ENCODE data around the gene MED6. TPM values are rescaled to one million over a fixed set of nuclear protein-coding genes. Genes with fewer than 3 reads are reported as not detected.
A peak's percentile ranks its signal among the peaks of the same experiment; 100 is the strongest.

Gene MED6, protein sequence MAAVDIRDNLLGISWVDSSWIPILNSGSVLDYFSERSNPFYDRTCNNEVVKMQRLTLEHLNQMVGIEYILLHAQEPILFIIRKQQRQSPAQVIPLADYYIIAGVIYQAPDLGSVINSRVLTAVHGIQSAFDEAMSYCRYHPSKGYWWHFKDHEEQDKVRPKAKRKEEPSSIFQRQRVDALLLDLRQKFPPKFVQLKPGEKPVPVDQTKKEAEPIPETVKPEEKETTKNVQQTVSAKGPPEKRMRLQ
- 18.6 TPM for total RNA-seq
- long read RNA-seq, transcript MED6-201 (8 exons, 1,995 nt), result major isoform, 10 of 12 reads
- long read RNA-seq, partial matches to known transcripts, result 0 of 12 reads
- long read RNA-seq, other reads (novel, unspliced or antisense), result 2 of 12 reads

DNA sequence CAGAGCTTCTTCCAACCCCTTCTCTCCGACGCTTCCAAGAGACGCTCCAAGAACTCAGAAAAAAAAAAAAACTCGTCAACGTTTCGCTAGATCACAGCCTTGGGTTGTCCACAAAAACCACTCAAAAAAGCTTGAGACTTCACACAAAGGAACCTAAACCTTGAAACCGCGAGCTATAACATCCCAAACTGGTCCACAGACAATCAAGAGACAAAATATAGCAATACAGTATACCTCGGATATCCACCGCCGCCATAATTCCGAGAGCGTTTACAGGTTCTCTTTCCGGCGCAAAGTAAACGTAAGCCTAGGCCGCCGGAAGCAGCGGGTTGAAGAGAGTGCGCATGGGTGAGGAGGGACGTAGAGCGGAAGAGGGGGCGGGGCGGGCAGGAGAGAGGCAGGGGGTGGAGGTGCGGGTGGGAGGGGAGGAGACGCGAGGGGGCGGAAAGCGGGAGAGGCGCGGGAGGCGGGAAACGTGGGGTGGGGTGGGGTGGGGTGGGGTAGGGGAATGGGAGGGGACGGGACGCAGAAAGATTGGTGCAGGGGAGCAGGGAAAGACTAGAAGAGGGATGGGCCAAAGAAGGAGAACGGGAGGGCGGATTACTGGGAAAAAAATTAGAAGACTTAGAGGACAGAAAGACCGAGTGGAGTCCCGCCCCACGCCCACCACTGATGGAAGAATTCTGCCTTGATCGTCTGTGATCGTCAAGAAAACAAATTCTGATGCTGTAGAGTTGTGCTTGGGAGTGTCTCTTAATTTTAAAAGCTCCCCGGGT, at the start of gene MED6:
TSS of gene MED6 (minus strand) at position 274 of the 776 bp plus-strand sequence. CDS start at position 256, 18 bp downstream.
- ATAC-seq (peak; percentile 100), DNase-seq (peak; percentile 95)
- intact Hi-C loops (cut with micrococcal nuclease), result no loop called here

DNA sequence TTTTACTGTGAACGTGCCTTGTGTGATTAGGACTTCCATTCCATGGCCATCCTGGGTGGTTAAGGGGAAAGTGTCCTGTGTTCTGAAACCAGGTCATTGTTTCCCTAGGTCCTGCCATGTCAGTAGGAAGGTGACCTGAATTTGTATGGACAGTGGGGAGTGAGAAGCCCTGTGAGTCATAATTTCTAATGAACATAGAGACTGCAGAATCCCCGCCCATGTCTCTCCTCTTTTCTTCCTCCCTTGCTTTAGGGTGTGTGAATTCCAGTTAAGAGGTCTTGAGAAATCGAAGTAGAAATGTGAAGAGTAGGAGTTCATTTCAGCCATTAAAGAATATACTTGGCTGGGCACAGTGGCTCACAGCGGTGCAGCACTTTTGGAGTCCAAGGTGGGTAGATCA, 49.3 kb upstream of the MED6 start:
- intact Hi-C loops (cut with micrococcal nuclease), result no loop called here
- ATAC-seq (no peak), DNase-seq (no peak)

DNA sequence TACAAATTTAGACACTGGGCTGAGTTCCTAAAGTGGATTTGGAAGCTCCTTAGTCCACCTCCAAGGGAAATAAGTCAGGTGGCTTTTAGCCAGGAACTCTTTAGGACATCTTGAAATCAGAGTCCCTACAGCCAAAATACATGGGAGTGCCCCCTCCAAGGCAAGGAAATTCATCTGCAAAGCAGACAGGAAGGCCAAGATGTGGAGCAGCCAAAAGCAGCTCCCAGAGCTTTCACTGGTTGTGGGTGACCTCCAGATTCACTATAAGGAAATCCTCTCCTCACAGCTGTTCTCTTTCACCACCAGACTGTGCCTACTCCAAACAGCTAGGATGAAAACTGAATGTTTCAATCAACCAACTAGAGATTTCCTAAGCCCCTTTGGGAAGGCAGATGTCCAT, 47.9 kb upstream of the MED6 start:
- intact Hi-C loops (cut with micrococcal nuclease), result no loop called here
- DNase-seq, result no peak
- peak; percentile 93 for ATAC-seq

DNA sequence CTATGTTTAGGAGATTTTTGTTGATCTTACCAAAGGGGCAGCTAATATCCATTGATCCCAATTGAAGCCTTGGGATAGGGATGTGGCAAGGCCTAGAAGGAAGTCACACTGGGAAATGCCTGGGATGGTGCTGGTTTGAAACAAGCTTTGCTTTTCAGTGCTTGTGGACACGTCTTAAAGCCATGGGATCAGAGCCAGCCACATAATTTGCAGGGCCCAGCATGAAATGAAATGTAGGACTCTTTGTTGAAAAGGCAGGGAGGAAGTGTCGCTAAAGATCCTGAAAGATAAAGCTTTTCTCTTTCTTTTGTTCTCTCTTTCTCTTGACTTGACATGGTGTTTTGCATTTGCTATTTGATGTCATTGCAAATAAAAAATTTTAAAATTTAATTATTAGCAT, 46.2 kb upstream of the MED6 start:
- ATAC-seq, result no peak
- DNase-seq, result no peak
- intact Hi-C loops (cut with micrococcal nuclease), result no loop called here

DNA sequence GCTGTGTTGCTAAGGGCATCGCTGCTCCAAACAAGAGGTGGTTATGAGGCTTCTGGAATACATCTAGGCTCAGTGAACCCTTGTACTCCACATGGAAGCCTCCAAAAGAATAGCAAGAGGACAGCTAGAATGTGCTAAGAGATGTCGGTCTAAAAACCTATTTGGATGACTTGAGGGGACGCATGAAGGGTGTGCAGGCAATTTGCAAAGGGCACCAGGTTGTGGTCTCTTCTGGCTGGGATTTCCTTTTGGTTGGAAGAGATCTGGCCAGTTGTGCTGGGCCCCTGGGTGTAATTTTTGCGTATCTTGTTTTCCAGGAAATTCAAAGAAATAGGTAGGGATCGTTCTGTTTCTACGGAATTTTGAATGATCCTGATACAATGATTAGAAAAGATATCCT, 45.4 kb upstream of the MED6 start:
- ATAC-seq (no peak), DNase-seq (no peak)
- intact Hi-C loops (cut with micrococcal nuclease), result no loop called here

DNA sequence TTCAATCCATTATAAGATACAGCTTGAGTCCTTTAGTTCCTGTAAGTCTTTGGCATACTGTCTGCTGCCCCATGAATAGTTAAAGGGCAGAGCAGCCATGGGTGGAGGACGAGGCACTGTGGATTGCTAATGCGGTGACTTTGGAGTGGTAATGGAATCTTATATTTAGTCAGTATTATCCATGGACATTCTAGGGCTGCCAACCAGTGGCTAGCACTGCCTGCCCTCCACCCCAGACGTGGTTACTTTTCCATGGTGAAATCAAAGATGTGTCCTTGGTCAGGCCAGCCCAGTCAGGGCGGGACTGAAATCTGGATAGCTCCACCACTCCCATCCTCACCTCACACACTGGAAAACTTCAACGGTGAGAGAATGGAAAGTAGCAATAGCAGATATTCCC, 43.5 kb upstream of the MED6 start:
- intact Hi-C loops (cut with micrococcal nuclease), result no loop called here
- no peak for DNase-seq
- ATAC-seq, result no peak

DNA sequence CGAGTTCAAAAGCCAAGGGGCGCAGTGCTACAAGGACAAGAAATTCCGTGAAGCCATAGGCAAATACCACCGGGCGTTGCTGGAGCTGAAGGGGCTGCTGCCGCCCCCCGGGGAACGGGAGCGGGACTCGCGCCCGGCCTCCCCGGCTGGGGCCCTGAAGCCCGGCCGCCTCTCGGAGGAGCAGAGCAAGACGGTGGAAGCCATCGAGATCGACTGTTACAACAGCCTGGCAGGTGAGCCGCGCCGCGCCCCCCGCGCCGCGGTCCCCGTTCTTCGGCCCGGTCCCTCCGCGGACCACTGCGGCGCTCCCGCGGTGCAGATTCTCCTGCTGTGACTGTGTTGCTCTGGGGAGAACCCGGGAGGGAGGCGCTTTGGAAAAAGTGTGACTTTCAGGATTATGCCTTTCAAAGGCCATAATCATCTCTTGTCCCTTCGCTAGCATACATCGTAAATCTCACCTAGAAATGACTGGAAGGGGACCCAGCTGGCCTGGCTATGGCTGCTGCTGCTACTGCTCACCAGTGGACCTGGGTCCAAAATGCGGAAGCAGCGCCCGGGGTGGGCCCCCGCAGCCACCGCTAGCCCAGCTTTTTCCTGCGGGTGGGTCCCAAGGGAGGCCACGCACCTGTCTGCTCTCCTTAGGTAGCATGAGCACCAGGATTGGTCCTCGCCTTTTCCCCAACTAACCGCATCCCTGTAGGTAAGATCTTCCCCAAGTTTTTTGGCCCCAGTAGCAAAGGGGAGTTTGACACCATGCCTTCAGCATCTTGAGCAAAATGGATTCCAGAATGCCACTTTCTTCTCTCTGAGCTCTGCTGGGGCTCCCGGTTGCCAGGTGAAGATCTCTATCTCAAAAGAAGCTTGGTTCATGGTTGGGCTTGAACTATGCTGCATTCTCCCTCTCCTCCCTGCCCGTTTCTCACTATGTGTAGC, 42.1 kb upstream of the MED6 start:
- DNase-seq (peak; percentile 30), ATAC-seq (peak; percentile 23)

DNA sequence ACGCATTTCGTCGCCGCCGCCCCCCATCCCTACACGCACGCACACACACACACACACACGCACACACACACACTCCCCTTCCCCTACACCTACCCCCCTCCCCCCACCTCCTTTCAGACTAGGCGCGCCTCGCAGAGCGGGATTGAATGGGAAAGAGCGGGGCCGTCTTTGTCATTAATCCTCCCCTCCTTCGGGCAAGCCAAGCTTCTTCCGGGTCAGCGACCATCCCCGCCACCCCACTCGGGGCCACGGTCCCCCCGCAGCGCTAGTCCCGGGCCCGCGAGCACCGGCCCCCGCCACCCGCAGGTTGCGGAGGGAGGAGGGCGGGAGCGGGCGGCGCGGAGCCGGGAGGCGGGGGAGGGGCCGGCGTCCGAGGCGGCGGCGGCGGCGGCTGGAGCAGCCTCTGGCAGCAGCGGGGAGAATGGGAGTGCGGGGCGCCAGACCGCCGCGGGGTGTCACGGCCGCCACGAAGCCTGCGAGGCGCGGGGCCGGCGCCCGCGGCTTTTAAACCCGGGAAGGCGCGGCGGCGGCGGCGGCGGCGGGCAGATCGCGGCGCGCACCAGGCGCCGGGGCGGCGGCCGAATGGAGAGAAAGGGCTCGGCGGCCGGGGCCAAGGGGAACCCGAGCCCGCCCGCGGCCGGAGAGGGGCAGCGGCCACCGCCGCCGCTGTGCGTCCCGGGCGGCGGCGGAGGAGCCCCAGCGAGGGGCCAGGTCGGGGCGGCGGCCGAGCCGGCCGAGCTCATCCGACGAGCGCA, 41.3 kb upstream of the MED6 start, which contains the start of gene TTC9:
TSS of gene TTC9 (plus strand) at position 369 of the 755 bp plus-strand sequence. CDS start at position 583, 214 bp downstream.
- intact Hi-C loops (cut with micrococcal nuclease), result no loop called here
- ATAC-seq, result peak; percentile 87
- DNase-seq, result peak; percentile 55

More for the DNA sequence above, 42.1 kb upstream of the MED6 start:
- intact Hi-C loops (cut with micrococcal nuclease), result no loop called here

DNA sequence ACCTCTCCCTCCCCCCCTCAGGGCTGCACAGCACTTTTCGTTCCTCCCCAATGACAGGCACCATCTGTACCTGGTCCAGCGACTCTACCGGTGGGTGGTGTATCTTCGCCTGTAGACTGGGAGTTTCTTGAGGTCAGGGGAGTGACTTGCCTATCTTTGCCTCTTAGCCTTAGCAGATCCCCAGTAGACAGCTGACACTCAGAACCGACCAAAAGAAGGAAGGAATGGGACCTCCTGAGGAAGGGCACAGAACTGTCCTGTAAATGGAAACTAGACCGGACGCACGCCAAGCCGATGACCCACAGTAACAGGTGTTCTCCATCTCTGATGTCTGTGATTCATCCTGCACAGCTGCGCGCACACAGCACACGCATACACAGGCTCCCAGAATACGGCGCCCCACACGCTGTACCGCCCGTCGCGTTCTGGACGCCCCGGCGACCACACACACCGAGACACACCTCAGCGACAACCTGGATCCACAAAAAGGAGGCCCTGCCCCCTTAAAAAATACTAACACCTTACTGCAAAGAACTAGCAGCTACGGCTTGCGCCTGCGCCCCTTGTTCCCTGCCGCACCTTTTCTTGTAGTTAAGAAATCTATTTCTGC, 40.6 kb upstream of the MED6 start:
- peak; percentile 76 for ATAC-seq

DNA sequence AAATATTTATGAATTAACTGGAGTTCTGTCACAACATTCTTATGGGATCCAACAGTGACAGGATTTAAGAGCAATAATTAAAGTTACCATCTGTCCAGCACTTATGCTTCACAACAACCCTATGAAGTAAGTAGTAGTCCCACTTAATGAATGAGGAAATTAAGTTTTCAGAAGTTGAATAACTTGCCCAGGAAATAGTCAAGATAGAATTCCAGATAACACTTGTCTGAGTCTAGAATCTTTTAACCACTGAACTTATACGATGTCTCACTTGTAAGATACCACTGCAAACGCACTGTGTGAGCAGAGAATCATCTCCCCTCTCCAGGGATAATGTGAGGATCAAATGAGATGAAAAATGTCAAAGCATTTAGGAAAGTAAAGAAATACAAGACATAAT, 38.0 kb upstream of the MED6 start:
- intact Hi-C loops (cut with micrococcal nuclease), result no loop called here
- ATAC-seq (no peak), DNase-seq (no peak)

More for the DNA sequence above, 40.6 kb upstream of the MED6 start:
- no peak for DNase-seq
- intact Hi-C loops (cut with micrococcal nuclease), result no loop called here

DNA sequence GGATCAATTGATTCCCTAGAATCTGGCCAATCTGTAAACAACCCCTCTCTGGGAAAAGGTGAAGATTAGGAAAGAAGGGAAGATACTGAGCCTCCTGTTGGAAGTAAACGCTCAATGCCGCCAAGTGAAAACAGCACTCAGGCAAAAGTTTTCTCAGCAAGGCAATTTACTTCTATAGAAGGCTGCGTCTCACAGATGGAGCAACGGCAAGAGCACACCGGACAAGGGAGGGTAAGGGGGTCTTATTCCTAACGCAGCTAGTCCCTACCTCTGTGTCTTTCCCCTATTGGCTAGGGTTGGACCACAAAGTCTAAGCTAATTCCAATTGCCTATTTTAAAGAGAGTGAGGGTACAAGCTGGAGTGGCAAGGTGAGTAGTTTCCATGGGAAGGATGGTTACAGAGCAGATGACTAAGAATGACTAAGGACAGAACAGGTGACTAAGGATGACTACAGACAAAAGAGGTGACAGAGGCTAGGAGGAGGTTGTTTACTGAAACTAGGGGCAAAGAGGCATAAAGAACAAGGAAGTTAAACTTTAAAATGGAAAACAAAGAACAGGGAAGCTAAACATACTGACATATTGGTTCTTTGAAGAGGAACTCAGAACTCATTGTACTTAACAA, 35.6 kb upstream of the MED6 start:
- no peak for DNase-seq
- ATAC-seq, result no peak
- intact Hi-C loops (cut with micrococcal nuclease), result no loop called here

DNA sequence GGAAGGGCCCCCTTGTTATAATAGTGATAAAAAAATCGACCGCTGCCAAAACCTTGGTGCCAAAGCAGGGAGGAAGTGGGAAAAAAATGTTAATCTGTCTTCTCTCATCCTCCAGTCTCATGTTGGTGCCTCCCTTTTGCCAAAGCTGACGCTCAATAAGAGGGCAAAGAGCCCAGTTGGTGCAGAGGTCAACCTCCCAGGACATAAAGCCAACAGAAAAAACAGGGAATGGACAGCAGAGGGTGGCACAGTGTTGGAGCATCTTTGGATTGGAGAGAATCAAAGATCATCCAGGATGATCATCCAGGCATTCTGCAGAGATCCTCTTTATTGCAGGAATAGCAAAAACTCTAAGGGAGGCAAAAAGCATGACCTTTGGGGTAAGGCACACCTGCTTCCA, 31.5 kb upstream of the MED6 start:
- intact Hi-C loops (cut with micrococcal nuclease), result no loop called here
- ATAC-seq (no peak), DNase-seq (no peak)

DNA sequence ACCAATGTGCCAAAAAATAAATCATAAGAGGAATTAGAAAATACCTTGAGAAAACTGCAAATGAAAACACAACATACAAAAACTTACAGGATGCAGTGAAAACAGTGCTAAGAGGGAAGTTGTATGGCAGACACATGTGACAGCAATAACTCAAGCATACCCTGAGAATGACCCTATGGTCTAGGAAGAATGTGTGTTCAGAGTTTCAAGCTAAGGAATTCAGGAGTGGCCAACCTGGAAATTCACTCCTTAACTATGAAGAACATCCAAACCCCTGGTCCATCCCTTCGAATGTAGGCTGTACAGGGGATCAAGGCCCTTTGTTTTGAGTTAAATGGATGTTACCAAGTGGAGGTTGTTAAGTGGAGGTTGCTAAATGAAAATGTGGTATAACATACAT, 24.5 kb upstream of the MED6 start:
- ATAC-seq, result no peak
- intact Hi-C loops (cut with micrococcal nuclease), result loop anchor here (5.0 kb wide), 1 partner anchor 87 kb away; no protein-coding TSS in a partner anchor

DNA sequence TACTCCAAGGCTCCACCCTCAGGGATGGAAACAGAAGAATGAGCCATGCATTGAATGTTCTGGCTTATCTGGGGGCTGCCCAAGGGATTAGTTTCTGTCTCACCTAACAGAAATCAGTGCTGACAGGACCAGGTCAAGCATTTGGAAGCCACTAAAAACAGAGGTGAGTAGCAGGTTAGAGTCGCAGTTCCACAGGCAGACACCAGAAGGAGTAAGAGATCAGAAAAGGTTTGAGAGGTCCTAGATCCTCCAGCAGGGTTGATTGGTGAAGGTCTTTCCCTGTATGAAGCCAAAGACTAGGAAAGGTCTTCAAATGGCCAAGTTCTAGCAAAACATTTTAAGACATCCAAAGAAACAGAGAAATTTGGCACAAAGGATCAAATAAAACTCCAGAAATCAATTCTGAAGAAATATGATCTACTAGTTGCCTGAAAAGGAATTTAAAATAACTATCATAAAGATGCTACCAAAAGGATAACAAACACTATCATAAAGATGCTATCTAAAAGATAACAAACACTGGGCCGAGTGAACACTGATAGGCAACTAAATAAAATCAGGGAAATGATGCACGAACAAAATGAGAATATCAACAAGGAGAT, 21.8 kb upstream of the MED6 start:
- DNase-seq, result no peak
- ATAC-seq, result peak; percentile 66
- intact Hi-C loops (cut with micrococcal nuclease), result loop anchor here (5.0 kb wide), 1 partner anchor 90 kb away; no protein-coding TSS in a partner anchor

More for the DNA sequence above, 24.5 kb upstream of the MED6 start:
- DNase-seq, result no peak

DNA sequence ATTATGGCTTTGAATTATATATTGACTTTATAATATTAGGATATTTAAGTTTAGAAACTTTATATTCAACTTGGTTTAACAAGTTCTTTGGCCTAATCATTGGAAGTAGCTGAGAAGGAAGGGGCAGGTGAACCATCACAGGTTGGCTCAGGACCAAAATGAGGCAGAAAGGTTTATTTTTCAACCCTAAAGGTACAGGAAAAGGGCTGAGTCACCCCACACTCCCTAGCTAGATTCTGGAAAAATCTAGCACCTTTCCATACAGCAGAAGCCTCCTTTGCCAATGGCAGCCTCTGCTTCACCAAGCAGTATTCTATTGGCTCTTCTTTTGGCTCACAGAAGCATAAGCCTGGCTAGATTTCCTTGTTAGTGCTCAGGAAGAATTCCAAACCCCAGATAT, 19.3 kb upstream of the MED6 start:
- no peak for DNase-seq
- ATAC-seq, result no peak
- intact Hi-C loops (cut with micrococcal nuclease), result loop anchor here (5.0 kb wide), 1 partner anchor 93 kb away; no protein-coding TSS in a partner anchor

DNA sequence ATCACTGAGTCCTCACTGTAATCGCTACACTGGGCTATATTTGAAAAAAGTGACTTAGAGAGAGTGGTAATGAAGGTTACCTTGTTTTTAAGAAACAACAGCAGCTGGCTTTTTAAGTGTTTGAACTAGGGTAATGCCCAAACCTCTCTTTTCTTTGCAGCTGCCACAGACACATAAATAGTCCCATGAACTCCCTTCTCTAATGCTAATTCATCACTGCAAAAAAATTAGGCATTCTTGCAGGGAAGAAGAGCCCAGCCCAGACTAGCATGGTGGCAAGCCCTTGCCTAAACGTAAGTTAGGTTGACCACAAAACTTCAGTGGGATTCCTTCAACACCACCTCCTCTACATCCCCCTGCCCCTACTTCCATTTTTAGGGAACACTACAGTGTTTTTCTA, 17.9 kb upstream of the MED6 start:
- ATAC-seq (peak; percentile 48), DNase-seq (no peak)
- intact Hi-C loops (cut with micrococcal nuclease), result no loop called here

DNA sequence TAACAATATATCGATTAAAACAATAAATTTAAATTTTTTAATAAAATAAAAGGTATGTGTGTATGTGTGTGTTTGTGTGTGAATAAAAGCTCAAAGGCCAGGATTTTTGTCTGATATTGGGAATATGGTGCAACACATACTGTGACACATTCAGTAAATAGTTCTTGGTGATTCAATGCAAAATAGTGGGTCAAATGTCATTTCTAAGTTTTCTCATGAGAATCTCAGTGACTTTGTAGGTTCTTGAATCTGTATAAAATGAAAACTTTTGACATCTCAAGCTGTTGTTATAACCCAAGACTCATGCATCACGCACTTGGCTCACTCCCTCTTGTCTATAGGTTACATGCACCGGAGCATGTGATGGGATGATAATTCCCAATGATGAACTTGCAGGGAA, 16.2 kb upstream of the MED6 start:
- intact Hi-C loops (cut with micrococcal nuclease), result no loop called here
- DNase-seq (no peak), ATAC-seq (no peak)
